ENCODE measurements around the gene RGS14.
"Not testable (repeated sequence)": the region's sequence is repeated elsewhere in the genome, so short reads cannot be mapped to it uniquely, and the experiment has no call there.

The RGS14 gene

GRCh38 chr5:177375516-177375915 is 17.8 kb downstream of the RGS14 start:
- DNase-seq (ENCODE audit: insufficient read length, low spot score); FAIRE-seq: not testable (repeated sequence)

DNA sequence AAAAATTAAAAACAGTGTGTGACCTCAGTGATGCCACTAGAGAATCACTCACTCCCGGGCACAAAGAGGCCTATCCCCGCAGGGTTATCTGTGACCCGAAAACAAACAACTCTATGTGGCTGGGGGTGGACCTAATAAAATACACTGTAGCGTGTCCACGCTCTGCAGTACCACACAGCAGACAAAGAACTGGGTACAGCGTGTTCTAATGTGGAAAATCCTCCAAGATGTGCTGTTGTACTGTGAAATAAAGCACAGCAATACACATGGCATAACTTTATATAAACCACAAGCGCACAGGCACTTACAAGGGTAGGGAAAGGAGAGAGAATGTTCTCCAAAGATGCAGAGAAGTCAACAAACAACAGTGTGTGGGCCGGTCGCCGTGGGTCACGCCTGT is 18.4 kb downstream of the RGS14 start:
- FAIRE-seq (no peak), DNase-seq (ENCODE audit: insufficient read length, low spot score) (no peak)

- no peak for DNase-seq (ENCODE audit: insufficient read length, low spot score)
- FAIRE-seq = no peak
Measured at GRCh38 chr5:177377851-177378776, 20.4 kb downstream of the RGS14 start.

GRCh38 chr5:177378884-177379883 is 21.5 kb downstream of the RGS14 start:
- DNase-seq (ENCODE audit: insufficient read length, low spot score) = peak; percentile 65
- peak; percentile 72 for FAIRE-seq

DNA sequence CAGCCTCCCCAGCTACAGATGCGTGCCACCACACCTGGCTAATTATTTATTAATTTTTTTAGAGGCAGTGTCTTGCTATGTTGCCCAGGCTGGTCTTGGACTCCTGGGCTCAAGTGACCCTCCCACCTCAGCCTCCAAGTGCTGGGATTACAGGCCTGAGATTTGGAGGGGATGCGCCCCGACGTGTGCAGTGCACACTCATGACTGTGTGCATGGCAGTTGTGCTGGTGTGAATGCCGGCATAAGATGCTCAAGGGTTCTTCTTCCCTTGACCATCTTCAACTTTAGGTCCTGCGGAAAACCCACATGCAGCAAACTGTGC is 23.0 kb downstream of the RGS14 start:
- DNase-seq (ENCODE audit: insufficient read length, low spot score) = no peak
- FAIRE-seq = no peak

DNA sequence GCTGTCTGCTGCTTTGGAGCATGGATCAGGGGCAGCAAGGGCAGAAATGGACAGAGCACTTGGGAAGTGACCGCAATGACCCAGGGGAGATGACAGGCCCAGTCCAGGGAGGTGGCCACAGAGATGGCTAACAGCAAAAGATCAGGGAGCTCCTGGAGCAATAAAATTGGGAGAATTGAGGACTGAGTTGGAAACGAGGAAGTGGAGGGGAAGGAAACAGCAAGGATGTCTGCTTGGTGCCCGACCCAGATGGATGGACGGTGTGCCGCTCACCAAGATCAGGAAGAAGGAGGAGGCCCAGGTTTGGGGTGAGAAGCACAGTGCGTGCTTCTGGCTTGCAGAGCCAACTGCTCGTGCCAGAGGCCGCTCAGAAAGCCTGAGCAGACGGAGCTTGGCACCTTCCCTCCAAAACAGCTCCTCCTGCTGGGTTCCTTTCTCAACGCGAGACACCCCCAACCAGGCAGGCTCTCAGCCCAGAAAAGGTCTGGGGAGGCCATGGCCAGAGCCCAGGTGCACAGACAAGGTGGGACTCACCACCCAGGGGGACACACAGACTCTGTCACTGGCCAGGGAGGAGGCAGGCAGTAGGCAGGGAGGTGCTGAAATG is 24.8 kb downstream of the RGS14 start:
- DNase-seq (ENCODE audit: insufficient read length, low spot score) (no peak), FAIRE-seq (no peak)

DNA sequence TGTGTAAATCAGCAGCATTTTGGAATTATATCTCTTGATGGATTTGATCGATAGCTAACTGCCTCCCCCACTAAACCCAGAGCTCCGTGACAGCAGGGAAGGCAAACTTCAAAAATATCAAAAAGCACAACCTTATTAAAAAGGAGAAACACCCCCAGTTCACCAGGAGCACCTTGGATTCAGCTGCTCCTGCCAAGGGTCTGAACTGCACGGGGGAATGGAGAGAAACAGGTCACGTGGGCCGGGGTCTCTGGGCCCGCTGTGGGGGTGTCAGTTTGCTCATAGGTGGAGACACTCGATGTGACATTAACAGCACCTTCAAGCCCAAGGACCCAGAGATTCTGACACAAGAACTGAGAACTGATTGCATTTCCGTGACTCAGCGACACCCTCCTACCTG is 25.5 kb downstream of the RGS14 start:
- FAIRE-seq (no peak), DNase-seq (ENCODE audit: insufficient read length, low spot score) (no peak)

DNA sequence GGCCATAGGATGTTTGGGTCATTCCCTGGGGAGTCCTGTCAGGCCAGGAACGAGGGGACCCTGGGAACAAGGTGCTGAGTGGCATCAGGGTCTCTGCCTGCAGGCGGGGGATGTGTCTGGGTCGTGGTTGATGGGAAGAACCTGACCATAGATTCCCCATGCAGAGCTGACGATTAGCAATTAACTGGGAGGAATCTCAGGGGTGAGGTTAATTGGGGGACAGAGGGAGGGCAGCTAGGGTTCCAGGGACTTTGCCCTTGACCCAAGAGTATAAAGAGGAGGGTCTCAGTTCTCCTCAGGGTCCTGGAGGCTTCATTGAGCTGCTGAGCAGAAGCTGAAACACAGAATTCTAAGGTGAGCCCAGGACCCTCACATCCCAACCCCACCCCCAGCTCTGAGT is 26.4 kb downstream of the RGS14 start, which contains the start of gene SLC34A1:
TSS of gene SLC34A1 (plus strand) at position 301 of the 400 bp plus-strand sequence. CDS start 1,308 bp downstream, outside the sequence.
- no peak for DNase-seq (ENCODE audit: insufficient read length, low spot score)
- no peak for FAIRE-seq

DNA sequence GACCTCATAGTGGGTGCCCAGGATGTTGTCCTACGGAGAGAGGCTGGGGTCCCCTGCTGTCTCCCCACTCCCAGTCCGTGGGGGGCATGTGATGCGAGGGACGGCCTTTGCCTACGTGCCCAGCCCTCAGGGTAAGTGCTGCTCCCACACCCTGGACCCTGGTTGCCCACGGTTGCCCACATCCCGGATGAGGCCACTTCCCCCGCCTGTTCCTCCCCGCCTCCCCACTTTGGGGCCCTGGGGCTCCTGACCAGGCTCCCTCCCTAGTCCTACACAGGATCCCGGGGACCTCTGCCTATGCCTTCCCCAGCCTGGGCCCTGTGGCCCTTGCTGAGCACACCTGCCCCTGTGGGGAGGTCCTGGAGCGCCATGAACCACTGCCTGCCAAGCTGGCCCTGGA is 28.0 kb downstream of the RGS14 start:
- no peak for DNase-seq (ENCODE audit: insufficient read length, low spot score)
- FAIRE-seq = no peak

DNA sequence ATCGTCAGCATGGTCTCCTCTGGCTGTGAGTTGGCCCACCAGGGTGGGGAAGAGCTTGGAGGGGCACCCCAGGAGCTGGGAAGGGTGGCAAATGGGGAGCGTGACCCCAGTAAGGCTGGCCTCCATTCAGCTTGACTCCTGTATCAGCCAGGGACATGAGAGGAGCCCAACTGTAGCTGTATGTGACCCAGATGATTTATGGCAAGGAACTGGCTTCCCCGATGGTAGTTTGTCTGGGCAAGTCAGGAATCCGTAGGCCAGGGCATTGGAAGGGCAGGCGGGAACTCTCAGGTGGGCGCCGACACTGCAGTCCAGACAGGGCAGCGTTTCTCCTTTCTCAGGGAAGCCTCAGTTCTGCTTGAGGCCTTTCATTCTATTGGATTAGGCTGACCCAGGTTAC is 28.8 kb downstream of the RGS14 start:
- FAIRE-seq = no peak

DNA sequence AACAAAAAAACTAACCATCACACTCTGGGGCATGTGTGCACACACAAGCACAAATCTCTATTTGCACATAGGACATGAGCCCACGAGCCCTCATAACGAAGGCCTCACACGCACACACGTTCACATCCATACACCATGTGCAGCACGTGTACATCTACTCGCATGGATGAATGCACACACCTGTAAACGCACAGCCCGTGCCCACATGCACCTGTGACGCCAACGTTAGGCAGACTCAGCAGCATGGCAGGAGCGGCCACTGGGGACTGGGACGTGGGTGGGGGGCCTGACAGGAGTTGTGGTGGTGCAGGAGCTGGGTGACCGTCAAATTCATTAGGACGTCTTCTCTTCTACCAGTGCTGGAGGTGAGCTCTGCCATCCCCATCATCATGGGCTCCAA is 29.7 kb downstream of the RGS14 start:
- no peak for FAIRE-seq

More for the DNA sequence above, 28.8 kb downstream of the RGS14 start:
- no peak for DNase-seq (ENCODE audit: insufficient read length, low spot score)

DNA sequence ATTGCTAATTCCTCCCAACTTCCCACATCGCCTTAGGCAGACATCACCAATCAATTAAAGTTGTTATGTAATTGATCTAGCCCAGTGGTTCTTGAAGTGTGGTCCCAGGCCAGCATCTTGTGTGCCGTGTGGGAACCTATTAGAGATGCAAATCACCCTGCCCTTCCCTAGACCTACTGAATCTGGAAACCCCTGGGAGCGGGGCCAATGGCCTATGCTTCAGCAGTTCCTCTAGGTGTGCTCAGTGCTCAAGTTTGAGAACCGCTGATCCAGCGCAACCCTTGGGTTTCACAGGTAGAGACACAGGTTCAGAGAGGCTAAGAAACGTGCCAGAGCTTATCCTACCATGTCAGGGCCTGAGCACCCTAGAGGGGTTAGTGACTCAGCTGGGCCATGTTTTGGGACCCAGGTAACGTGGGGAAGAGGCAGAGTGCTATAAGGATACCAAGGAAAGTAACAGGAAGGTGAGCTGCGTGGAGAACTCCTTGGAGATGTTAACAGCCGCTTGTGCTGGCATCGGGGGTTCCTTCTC is 30.9 kb downstream of the RGS14 start:
- FAIRE-seq = no peak
- DNase-seq (ENCODE audit: insufficient read length, low spot score) = no peak

More for the DNA sequence above, 29.7 kb downstream of the RGS14 start:
- no peak for DNase-seq (ENCODE audit: insufficient read length, low spot score)

- DNase-seq (ENCODE audit: insufficient read length, low spot score) (no peak), FAIRE-seq (peak; percentile 72)
Measured at GRCh38 chr5:177389241-177390169, 31.8 kb downstream of the RGS14 start.

GRCh38 chr5:177390363-177391300 is 32.9 kb downstream of the RGS14 start:
- peak; percentile 94 for DNase-seq (ENCODE audit: insufficient read length, low spot score)
- FAIRE-seq = peak; percentile 98

- FAIRE-seq (no peak), DNase-seq (ENCODE audit: insufficient read length, low spot score) (no peak)
Measured at GRCh38 chr5:177392765-177393164, 35.0 kb downstream of the RGS14 start.

DNA sequence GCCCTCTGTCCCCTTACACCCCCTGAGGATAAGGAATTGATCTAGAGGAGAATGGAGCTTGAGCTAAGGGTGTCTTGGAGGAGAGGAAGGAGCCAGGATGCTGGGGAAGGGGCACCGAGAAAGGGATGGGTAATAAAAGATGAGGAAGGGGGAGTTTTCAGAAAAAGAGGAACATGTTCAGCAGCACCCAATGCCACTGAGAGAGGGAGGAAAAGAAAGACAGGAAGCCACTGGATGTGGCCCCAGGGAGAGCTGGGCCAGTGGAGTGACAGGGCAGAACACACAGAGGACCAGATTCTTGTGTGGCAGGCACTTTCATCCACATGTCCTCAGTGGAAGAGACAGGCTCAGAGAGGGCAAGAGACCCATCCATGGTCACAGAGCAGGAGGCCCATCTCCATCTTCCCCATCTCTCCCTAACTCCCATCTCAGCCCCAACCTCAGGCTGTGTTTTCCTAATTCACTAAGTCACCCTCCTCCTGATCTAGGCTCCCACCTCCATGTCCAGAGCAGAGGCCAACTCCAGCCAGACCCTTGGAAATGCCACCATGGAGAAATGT is 35.6 kb downstream of the RGS14 start:
- FAIRE-seq = no peak
- no peak for DNase-seq (ENCODE audit: insufficient read length, low spot score)

DNA sequence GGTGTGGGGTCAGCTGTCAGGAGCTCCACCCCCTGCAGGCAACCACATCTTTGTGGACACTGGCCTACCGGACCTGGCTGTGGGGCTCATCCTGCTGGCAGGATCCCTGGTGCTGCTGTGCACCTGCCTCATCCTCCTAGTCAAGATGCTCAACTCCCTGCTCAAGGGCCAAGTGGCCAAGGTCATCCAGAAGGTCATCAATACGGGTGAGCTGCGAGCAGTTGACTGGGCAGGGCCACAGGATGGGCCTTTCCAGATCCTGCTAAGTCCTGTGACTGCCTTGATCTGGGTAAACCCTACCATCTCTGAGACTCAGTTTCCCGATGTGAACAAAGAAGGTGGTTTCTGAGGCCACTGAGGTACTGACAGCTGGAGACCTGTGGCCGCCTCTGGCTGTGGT is 36.3 kb downstream of the RGS14 start:
- no peak for FAIRE-seq
- no peak for DNase-seq (ENCODE audit: insufficient read length, low spot score)

DNA sequence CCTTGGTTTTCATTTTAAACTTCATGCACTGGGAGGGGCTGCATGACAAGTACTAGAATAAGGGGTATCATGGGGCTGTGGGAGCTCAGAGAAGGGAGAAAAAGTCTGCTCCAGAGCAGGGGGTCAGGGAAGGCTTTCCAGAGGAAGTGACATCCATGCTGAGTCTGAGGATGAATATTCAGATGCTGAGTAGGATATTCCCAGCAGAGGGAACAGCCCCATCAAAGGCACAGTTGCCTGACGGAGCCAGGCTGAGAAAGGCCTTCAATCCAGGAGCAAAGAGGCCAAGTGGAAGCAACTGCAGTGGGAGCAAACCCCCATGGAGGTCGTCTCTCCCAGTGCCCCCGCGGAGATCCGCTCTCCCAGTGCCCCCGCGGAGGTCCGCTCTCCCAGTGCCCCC is 38.4 kb downstream of the RGS14 start:
- no peak for DNase-seq (ENCODE audit: insufficient read length, low spot score)
- no peak for FAIRE-seq

Measured in GM19239 (cell line).